ENCODE measurements around the gene PDCL3.

Gene PDCL3

DNA sequence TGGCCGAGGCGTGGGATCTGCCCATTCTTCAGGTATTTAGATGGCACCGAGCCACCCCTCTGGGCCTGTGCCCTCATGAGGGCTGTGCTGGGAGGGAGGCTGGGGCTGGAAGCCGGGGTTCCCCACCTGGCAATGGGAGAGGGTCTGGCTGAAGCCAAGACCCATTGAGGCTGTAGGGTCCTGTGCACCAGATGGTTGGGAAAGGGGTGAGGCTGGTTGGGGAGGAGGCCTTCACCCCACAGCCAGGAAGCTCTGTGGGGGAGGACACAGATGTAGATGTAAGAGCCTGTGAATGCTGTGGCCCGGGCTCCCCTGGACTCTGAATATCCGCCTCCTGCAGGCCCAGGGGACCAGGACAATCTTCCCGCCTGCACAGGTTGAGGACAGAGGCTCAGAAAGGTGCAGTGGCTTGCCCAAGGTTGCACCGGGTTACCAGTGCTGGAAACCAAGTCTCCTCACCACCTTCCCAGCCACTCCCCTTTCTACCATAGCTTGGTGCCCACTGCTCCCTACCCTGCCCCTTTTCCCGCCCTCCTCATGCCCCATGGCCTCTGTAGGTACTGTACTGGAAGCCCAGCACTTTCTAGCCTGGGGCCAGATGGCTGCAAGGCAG is 49.7 kb downstream of the PDCL3 start:
- no peak for DNase-seq

DNA sequence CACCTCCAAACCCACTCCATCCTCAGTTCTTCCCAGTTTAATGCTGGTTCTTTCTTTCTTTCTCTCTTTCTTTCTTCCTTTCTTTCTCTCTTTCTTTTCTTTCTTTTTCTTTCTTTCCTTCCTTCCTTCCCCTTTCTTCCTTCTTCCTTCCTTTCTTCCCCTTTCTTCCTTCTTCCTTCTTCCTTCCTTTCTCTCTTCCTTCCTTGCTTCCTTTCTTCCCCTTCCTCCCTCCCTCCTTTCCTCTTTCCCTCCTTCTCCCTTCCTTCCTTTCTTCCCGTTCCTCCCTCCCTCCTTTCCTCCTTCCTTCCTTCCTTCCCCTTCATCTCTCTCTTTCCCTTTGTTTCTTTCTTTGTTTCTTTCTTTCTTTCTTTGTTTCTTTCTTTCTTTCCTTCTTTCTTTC is 50.9 kb downstream of the PDCL3 start:
- no peak for DNase-seq

GRCh38 chr2:100614455-100615000 is 51.7 kb downstream of the PDCL3 start:
- DNase-seq = no peak

GRCh38 chr2:100615471-100615870 is 52.7 kb downstream of the PDCL3 start:
- DNase-seq = no peak

- no peak for DNase-seq
Observed at GRCh38 chr2:100615886-100616285, 53.1 kb downstream of the PDCL3 start.

- DNase-seq = no peak
Observed at GRCh38 chr2:100616841-100617390, 54.1 kb downstream of the PDCL3 start.

DNA sequence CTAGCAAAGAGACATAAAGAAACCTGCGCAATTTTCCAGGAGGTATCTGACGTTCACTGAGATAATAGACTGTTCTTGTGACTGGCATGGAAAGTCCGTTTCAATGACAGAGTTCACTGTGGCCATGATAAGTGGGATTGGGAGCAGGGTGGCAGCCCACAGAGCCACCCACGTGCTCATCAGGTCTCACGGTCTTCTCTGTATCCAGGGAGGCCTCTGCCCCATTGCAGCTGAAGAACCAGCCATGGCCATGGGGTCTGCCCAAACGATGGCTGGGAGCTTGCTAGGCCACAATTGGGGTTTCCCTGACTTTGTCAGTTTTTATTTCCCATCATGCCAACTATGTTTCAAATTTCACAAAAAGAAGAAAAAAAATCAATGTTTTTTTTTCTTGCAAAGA is 57.2 kb downstream of the PDCL3 start:
- no peak for DNase-seq

DNA sequence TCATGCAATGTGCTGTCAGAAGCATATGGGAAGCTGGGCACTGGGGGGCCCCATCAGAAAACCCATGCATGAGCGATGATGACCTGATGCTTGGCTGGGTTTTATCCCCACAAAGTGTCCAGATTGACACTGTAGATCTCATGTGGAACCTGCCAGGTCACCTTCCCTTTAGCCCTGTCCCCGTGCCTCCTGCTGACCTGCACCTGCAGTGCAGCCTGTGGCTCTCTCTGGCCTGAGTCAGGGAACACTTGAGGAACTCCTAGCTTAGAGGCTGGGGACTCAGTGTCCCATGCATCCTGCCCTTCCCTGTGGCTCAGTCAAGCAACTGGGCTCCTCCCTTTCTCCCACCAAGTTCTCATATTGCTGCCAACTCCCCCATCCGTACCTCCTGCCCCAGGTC is 57.7 kb downstream of the PDCL3 start:
- DNase-seq = no peak

- no peak for DNase-seq
Observed at GRCh38 chr2:100621371-100621951, 58.7 kb downstream of the PDCL3 start.

- no peak for DNase-seq
Observed at GRCh38 chr2:100623033-100623715, 60.4 kb downstream of the PDCL3 start.

GRCh38 chr2:100623930-100624329 is 61.1 kb downstream of the PDCL3 start:
- no peak for DNase-seq

DNA sequence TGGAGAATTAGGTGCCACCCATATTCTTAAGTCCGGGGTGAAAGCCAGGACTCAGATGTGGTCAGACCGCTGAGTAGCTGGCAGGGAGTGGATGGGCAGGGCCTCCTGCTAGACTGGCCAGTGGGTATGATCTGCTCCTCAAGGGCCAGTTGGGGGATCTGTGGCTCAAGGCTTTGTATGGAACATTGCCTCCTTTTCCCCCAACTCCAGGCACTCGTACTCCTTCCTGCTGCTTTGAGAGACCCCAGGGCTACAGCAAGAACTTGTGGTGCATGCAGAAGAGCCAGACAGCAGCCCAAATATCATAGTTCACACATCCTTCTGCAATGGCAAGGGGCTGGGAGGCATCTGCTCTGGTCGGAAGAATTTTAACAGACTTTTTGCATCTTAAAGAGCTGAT is 61.7 kb downstream of the PDCL3 start:
- no peak for DNase-seq

DNA sequence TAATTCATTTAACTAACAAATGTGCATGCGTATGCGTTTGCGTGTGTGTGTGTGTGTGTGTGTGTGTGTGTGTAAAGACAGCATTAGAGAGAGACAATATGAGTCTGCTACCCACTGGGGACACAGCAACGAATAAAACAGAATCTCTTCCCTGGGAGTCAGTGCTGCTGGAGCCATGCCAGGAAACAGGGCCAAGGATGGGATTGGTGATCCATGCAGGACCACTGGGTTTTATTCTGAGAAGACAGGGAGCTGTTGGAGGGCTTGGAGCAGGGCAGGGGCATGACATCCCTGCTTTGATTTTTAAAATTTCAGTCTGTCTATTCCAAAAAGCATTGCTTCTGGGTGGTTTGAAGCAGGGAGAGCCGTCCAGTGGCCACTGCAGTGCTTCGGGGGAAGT is 62.9 kb downstream of the PDCL3 start:
- DNase-seq = no peak
